Neural cell (in vitro differentiated cells): Measurements from ENCODE around the gene TEX101.

Experiments used
- EP300 ChIP-seq: fragments of 450-650 bp; conservative IDR thresholded peaks from 2 replicates; pipeline ENCODE4 v1.6.1; 2014; ENCODE audit warnings: antibody characterized with exemption, mild to moderate bottlenecking, moderate library complexity; ENCODE audit not compliant: poor library complexity, severe bottlenecking
- TF ChIP-seq, protein P1 (sequence below): fragments of 450-650 bp; IDR thresholded peaks from 2 replicates; pipeline ENCODE4 v1.5.1; 2014; ENCODE audit warnings: antibody characterized with exemption, mild to moderate bottlenecking, moderate library complexity; ENCODE audit not compliant: poor library complexity, severe bottlenecking

- TF ChIP-seq, protein P1, sequence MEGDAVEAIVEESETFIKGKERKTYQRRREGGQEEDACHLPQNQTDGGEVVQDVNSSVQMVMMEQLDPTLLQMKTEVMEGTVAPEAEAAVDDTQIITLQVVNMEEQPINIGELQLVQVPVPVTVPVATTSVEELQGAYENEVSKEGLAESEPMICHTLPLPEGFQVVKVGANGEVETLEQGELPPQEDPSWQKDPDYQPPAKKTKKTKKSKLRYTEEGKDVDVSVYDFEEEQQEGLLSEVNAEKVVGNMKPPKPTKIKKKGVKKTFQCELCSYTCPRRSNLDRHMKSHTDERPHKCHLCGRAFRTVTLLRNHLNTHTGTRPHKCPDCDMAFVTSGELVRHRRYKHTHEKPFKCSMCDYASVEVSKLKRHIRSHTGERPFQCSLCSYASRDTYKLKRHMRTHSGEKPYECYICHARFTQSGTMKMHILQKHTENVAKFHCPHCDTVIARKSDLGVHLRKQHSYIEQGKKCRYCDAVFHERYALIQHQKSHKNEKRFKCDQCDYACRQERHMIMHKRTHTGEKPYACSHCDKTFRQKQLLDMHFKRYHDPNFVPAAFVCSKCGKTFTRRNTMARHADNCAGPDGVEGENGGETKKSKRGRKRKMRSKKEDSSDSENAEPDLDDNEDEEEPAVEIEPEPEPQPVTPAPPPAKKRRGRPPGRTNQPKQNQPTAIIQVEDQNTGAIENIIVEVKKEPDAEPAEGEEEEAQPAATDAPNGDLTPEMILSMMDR: no peak
- TF ChIP-seq EP300: no peak
Observed at GRCh38 chr19:43430142-43430710, 15.5 kb downstream of the TEX101 start.
